Right renal pelvis (tissue), 4 donors: Measurements from ENCODE around the gene PNRC2. TPM values are rescaled to one million over a fixed set of nuclear protein-coding genes. Genes with fewer than 3 reads are reported as not detected.
A peak's percentile ranks its signal among the peaks of the same experiment; 100 is the strongest.
"Not testable (repeated sequence)": the region's sequence is repeated elsewhere in the genome, so short reads cannot be mapped to it uniquely, and the experiment has no call there.

ENCODE experiments used
- DNase-seq, 4 donors: peaks; one replicate each; pipeline ENCODE4 v3.0.0-alpha.2; 2013; ENCODE audit warnings: low read depth in 4 of 4, low spot score in 3 of 4, missing footprints in 1 of 4
- polyA plus RNA-seq, 4 donors: library from polyadenylated mRNA; unstranded; fragments of 120-200 nt; gene quantifications; one replicate each; pipeline ENCODE4 v1.2.1, GENCODE V29; 2013; ENCODE audit not compliant: insufficient read length in 4 of 4

Gene PNRC2
- polyA plus RNA-seq, 4 donors = 199 to 236 (median 217) TPM

GRCh38 chr1:23984417-23985186 is 25.0 kb downstream of the PNRC2 start:
- peak in 1 of 4 donors; percentile 63 for DNase-seq

GRCh38 chr1:23987038-23987437 is 27.4 kb downstream of the PNRC2 start:
- DNase-seq = not testable (repeated sequence)

GRCh38 chr1:23989263-23989662 is 29.6 kb downstream of the PNRC2 start:
- DNase-seq = no peak

- not testable (repeated sequence) for DNase-seq
These were observed 32.4 kb downstream of the PNRC2 start for GRCh38 chr1:23992011-23992410.

GRCh38 chr1:23995431-23995837 is 35.8 kb downstream of the PNRC2 start:
- no peak for DNase-seq

GRCh38 chr1:23996700-23997229 is 37.1 kb downstream of the PNRC2 start:
- DNase-seq = no peak

GRCh38 chr1:23997812-23998211 is 38.2 kb downstream of the PNRC2 start:
- DNase-seq = no peak

DNA sequence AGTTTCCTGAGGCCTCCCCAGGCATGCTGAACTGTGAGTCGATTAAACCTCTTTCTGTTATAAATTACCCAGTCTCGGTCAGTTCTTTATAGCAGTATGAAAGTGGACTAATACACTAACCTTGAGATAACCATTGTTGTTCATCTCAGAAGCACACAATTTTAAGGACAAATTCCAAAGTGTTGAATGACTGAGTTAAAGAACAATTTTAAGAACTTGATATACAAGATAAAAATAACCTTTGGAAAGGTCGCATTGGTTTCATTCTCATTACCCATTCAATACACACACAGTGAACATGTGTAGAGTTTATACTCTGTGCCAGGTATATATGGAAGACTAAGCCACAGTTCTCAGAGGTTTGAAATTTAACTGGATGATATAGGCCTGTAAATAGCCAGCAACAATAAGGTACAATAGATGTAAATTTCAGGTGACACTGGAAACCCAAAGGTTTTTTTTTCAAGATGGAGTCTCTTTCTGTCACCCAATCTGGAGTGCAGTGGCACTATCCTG is 39.6 kb downstream of the PNRC2 start:
- no peak for DNase-seq

- no peak for DNase-seq
These were observed 43.1 kb downstream of the PNRC2 start for GRCh38 chr1:24002695-24003094.

- no peak for DNase-seq
These were observed 43.8 kb downstream of the PNRC2 start for GRCh38 chr1:24003331-24003972.

DNA sequence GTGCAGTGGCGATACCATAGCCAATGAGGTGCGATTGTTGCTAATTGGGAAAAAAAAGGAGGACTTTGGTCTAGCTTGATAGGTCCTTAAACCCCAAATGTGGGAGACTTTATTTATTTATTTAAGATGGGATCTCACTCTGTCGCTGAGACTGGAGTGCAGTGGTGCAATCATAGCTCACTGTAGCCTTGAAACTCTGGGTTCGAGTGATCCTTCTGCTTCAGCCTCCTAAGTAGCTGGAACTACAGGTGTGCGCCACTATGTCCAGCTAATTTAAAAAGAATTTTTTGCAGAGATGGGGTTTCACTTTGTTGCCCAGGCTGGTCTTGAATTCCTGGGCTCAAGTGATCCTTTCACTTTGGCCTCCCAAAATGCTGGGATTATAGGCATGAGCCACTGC is 44.5 kb downstream of the PNRC2 start:
- no peak for DNase-seq

- DNase-seq = no peak
These were observed 45.5 kb downstream of the PNRC2 start for GRCh38 chr1:24005163-24005562.

DNA sequence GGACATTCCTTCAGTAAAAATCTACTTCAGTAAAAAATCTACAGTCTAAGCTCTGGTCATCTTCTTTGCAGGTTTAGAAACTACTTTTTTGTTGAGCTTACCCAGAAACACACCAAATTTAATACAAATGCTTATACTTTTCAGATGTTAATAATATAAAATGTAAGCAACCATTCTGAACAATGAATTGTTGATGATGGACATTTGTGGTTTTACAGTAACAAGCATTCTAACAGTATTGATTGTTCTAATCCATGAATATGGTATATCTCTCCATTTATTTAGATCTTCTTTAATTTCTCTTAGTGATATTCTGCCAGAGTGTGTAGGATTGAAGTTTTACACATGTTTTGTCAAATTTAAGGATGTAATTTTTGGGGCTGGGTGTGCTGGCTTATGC is 47.5 kb downstream of the PNRC2 start:
- DNase-seq = no peak

DNA sequence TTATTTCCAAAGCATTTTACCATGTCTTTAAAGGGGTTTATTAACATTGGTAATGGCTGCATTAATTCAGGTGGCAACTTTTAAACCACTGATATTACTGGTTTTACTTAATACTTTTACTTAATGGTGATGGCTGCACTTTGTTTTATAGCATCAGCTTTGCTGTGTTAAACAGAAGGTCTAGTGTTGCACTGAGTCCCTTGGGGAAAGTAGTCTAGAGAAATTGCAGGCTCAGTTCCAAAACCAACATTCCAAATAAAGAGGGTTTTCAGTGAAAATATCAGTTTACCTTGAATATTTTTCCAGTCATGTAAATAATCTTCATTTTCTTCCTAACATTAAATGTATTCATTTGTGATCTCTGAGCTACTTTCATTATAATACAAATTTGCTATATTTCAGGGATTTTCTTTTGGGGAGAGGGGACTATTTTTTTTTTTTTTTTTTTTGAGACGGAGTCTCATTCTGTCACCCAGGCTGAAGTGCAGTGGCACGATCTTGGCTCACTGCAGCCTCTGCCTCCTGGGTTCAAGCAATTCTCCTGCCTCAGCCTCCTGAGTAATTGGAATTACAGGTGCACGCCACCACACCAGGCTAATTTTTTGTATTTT is 49.1 kb downstream of the PNRC2 start:
- not testable (repeated sequence) for DNase-seq

DNA sequence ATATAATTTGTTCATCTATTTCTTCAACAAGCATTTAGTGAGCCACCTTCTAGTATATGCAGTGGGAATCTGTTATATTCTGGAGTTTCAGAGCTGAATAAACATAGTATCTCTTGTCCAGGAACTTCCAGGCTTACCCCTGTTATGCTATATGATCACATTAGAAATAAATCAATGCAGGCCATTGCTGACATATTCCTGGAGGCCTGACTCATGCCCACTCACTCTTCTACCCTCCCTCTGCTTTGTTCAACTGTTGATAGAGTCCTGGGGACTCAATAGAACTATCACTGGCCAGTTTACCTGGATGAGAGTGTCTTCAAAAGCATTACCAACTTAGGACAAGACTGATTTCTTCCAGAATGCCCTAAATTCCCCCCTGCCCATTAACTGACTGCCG is 49.8 kb downstream of the PNRC2 start:
- DNase-seq = no peak

- no peak for DNase-seq
These were observed 51.0 kb downstream of the PNRC2 start for GRCh38 chr1:24010650-24011049.

DNA sequence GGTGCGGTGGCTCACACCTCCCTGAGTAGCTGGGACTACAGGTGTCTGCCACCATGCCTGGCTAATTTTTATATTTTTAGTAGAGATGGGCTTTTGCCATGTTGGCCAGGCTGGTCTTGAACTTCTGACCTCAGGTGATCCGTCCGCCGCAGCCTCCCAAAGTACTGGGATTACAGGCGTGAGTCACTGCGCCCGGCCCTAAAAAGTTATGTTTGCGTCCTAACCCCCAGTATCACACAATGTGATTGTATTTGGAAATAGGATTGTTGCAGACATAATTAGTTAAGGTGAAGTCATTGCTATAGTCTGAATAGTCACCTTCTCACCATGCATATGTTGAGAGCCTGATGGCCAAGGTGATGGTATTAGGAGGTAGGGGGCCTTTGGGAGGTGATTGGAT is 53.2 kb downstream of the PNRC2 start:
- not testable (repeated sequence) for DNase-seq
